Nephron progenitor cell (in vitro differentiated cells): Measurements from ENCODE around the gene HSH2D.
A peak's percentile ranks its signal among the peaks of the same experiment; 100 is the strongest.
"Not testable (repeated sequence)": the region's sequence is repeated elsewhere in the genome, so short reads cannot be mapped to it uniquely, and the experiment has no call there.

Experiments
- DNase-seq: peaks from one replicate; pipeline ENCODE4 v3.0.0; 2021
- H3K27ac Mint-ChIP-seq: 2 replicates; pipeline ENCODE4 v1.8.0; 2021; ENCODE audit warnings: mild to moderate bottlenecking, moderate library complexity, mixed read lengths
- H3K27me3 Mint-ChIP-seq: 2 replicates; pipeline ENCODE4 v1.8.0; 2021; ENCODE audit warnings: mild to moderate bottlenecking, low read depth, mixed read lengths; ENCODE audit not compliant: poor library complexity
- H3K36me3 Mint-ChIP-seq: 2 replicates; pipeline ENCODE4 v1.8.0; 2021; ENCODE audit warnings: low read depth, mixed read lengths
- H3K4me1 Mint-ChIP-seq: 2 replicates; pipeline ENCODE4 v1.8.0; 2021; ENCODE audit warnings: mixed read lengths
- H3K4me3 Mint-ChIP-seq: 2 replicates; pipeline ENCODE4 v1.8.0; 2021; ENCODE audit warnings: mild to moderate bottlenecking, moderate library complexity, mixed read lengths
- H3K9me3 Mint-ChIP-seq: 2 replicates; pipeline ENCODE4 v1.8.0; 2021; ENCODE audit warnings: mild to moderate bottlenecking, moderate library complexity, mixed read lengths
- CTCF ChIP-seq: fragments of 200-600 bp; sonication (generic); IDR thresholded peaks from 2 replicates; pipeline ENCODE4 v1.5.0; 2021; ENCODE audit warnings: antibody characterized with exemption

Gene HSH2D

GRCh38 chr19:16098821-16099220, 44.7 kb upstream of the HSH2D start:
- H3K9me3 Mint-ChIP-seq = no peaks in the 10 kb centered on the region

DNA sequence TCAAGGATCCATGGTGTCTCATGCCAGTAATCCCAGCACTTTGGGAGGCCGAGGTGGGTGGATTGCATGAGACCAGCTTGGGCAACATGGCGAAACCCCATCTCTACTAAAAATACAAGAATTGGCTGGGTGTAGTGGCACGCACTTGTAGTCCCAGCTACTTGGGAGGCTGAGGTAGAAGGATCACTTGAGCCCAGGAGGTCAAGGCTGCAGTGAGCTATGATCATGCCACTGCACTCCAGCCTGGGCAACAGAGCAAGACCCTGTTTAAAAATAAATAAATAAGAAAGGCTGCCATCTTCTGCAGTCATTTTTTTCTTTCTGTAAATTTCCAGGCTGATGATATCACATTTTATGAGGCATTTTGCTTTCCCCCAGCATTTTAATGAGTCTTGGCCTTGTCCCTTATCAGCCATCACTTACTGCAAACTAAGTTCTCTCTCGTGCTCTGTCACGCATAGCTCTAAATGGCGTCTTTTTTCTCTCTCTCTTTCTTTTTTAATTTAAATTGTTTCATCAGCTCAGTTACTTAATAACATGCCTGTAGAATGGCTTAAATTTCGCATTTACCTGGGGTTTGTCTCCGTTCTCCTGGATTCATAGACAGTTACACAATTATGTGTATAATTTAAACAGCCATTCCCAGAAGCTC, 44.0 kb upstream of the HSH2D start:
- not testable (repeated sequence) for DNase-seq, H3K9me3 Mint-ChIP-seq, H3K4me3 Mint-ChIP-seq, H3K27me3 Mint-ChIP-seq, H3K27ac Mint-ChIP-seq
- H3K4me1 Mint-ChIP-seq = peaks cover 12% of the 10 kb centered on the region
- H3K36me3 Mint-ChIP-seq = peaks cover 73% of the 10 kb centered on the region

More at GRCh38 chr19:16098821-16099220, 44.7 kb upstream of the HSH2D start:
- Mint-ChIP-seq H3K27ac (no peak overlapping the region), H3K4me3 (no peak overlapping the region), H3K36me3 (peaks cover 77% of the 10 kb centered on the region), H3K4me1 (peaks cover 15% of the 10 kb centered on the region), H3K27me3 (no peaks in the 10 kb centered on the region)
- no peak for TF ChIP-seq CTCF
- no peak for DNase-seq

DNA sequence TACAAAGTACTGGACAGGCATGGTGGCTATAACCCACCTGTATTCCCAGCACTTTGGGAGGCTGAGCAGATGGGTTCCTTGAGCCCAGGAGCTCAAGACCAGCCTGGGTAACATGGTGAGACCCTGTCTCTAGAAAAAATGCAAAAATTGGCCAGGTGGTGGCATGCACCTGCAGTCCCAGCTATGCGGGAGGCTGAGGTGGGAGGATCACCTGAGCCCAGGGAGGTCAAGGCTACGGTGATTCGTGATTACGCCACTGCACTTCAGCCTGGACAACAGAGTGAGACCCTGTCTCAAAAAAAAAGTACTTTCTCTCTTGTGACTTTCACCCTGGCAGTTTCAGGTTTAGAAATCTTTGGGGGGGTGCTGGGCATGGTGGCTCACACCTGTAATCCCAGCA, 43.0 kb upstream of the HSH2D start:
- H3K36me3 Mint-ChIP-seq = peaks cover 62% of the 10 kb centered on the region
- no peak for DNase-seq
- H3K4me3 Mint-ChIP-seq = no peak overlapping the region
- TF ChIP-seq CTCF = no peak
- peaks cover under 1% of the 10 kb centered on the region for H3K4me1 Mint-ChIP-seq
- H3K9me3 Mint-ChIP-seq = no peaks in the 10 kb centered on the region
- no peaks in the 10 kb centered on the region for H3K27me3 Mint-ChIP-seq
- no peak overlapping the region for H3K27ac Mint-ChIP-seq

GRCh38 chr19:16104722-16105121, 38.8 kb upstream of the HSH2D start:
- no peaks in the 10 kb centered on the region for H3K9me3 Mint-ChIP-seq
- H3K36me3 Mint-ChIP-seq = peaks cover 26% of the 10 kb centered on the region
- peaks cover 18% of the 10 kb centered on the region for H3K4me1 Mint-ChIP-seq
- no peaks in the 10 kb centered on the region for H3K27me3 Mint-ChIP-seq
- TF ChIP-seq CTCF = no peak
- H3K4me3 Mint-ChIP-seq = no peak overlapping the region
- DNase-seq = no peak
- H3K27ac Mint-ChIP-seq = peak overlapping the region; percentile 91

DNA sequence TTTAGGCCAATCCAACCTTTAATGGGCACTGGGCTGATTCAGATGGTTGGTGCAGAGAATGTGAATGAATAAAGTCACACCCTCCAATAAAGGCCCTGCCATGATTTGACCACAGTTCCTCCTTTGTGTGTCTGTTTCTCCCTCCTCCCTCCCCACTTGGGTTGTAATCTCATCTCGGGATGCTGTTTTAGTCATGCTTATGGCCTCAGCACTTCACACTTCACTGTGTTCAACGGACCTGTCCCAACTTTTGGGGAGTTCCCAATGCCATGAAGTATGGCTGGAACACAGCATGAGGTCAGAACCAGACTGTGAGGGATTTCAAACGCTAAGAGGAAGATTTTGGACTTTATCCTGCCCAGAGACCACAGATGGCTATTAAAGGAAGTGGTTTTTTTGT, 37.4 kb upstream of the HSH2D start:
- H3K9me3 Mint-ChIP-seq = no peaks in the 10 kb centered on the region
- peaks cover 18% of the 10 kb centered on the region for H3K4me1 Mint-ChIP-seq
- TF ChIP-seq CTCF = no peak
- DNase-seq = no peak
- peaks cover 19% of the 10 kb centered on the region for H3K36me3 Mint-ChIP-seq
- peaks cover 3% of the 10 kb centered on the region for H3K27me3 Mint-ChIP-seq
- peak overlapping the region; percentile 19 for H3K4me3 Mint-ChIP-seq
- H3K27ac Mint-ChIP-seq = peak overlapping the region; percentile 95

- Mint-ChIP-seq H3K4me1 (peaks cover 39% of the 10 kb centered on the region), H3K27me3 (peaks cover 3% of the 10 kb centered on the region), H3K4me3 (peak within 1 kb of the TSS; percentile 98), H3K36me3 (no peaks in the 10 kb centered on the region), H3K9me3 (no peaks in the 10 kb centered on the region), H3K27ac (peak within 1 kb of the TSS; percentile 98)
- peak; percentile 99 for DNase-seq
- TF ChIP-seq CTCF = peak; percentile 95
Measured at GRCh38 chr19:16111160-16111908, 32.2 kb upstream of the HSH2D start, which contains the start of gene RAB8A. Gene RAB8A, plus strand, starts transcription at chr19:16111889. Its CDS starts 13 bp downstream, at chr19:16111902.
